WERI-Rb-1 (cell line): ENCODE measurements around the gene RPL7A.

Experiments used
- DNase-seq: peaks from one replicate; pipeline ENCODE4 v3.0.0-alpha.2; 2020
- H3K27ac ChIP-seq: fragments of 250-450 bp; sonication (Bioruptor Pico); 2 replicates; pipeline ENCODE4 v1.5.1; 2020; ENCODE audit warnings: mild to moderate bottlenecking, moderate library complexity
- H3K27me3 ChIP-seq: fragments of 250-450 bp; sonication (Bioruptor Pico); 2 replicates; pipeline ENCODE4 v1.5.1; 2021; ENCODE audit warnings: mild to moderate bottlenecking, low read depth, moderate library complexity; ENCODE audit not compliant: insufficient read depth, severe bottlenecking
- H3K36me3 ChIP-seq: fragments of 250-450 bp; sonication (Bioruptor Pico); 2 replicates; pipeline ENCODE4 v1.5.1; 2020; ENCODE audit warnings: mild to moderate bottlenecking, moderate library complexity
- H3K4me3 ChIP-seq: 2 replicates; pipeline ENCODE4 v1.5.1; 2011; ENCODE audit warnings: low read depth, mild to moderate bottlenecking, control low read depth, low read length
- H3K9me3 ChIP-seq: fragments of 250-450 bp; sonication (Bioruptor Pico); 2 replicates; pipeline ENCODE4 v1.5.1; 2021; ENCODE audit warnings: mild to moderate bottlenecking, moderate library complexity; ENCODE audit not compliant: severe bottlenecking
- TF ChIP-seq, protein P1 (sequence below): IDR thresholded peaks from 2 replicates; pipeline ENCODE4 v1.5.1; 2011; ENCODE audit warnings: low read depth, mild to moderate bottlenecking, control low read depth, inconsistent platforms, low read length

The RPL7A gene

GRCh38 chr9:133342069-133342406 is 6.0 kb upstream of the RPL7A start:
- TF ChIP-seq, protein P1, sequence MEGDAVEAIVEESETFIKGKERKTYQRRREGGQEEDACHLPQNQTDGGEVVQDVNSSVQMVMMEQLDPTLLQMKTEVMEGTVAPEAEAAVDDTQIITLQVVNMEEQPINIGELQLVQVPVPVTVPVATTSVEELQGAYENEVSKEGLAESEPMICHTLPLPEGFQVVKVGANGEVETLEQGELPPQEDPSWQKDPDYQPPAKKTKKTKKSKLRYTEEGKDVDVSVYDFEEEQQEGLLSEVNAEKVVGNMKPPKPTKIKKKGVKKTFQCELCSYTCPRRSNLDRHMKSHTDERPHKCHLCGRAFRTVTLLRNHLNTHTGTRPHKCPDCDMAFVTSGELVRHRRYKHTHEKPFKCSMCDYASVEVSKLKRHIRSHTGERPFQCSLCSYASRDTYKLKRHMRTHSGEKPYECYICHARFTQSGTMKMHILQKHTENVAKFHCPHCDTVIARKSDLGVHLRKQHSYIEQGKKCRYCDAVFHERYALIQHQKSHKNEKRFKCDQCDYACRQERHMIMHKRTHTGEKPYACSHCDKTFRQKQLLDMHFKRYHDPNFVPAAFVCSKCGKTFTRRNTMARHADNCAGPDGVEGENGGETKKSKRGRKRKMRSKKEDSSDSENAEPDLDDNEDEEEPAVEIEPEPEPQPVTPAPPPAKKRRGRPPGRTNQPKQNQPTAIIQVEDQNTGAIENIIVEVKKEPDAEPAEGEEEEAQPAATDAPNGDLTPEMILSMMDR = peak; percentile 56
- Histone ChIP-seq H3K27me3 (no peaks in the 10 kb centered on the region), H3K9me3 (no peaks in the 10 kb centered on the region), H3K4me3 (no peak overlapping the region), H3K36me3 (peaks cover 68% of the 10 kb centered on the region), H3K27ac (no peak overlapping the region)
- DNase-seq = peak; percentile 41

DNA sequence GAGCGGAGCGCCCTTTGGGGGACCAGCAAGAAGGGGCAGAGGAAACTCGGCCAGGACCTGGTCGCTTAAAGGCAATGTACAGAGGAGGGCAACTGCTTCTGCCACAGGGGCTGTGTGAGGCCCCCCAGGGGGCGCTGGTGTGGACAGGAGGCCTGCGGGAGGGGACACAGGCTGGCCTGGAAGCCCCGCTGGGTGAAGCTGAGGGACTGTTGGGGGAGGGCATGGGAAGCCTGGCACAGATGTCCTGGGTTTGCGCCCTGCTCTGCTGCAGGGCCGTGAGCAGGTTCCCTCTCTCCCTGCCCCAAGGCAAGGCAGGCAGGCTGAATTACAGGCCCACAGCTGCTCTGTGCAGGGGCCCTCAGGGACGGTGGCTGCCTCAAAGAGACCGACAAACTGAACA is 5.4 kb upstream of the RPL7A start:
- H3K4me3 ChIP-seq = no peak overlapping the region
- TF ChIP-seq, protein P1 = peak; percentile 56
- peak; percentile 40 for DNase-seq
- H3K9me3 ChIP-seq = no peaks in the 10 kb centered on the region
- H3K27me3 ChIP-seq = no peaks in the 10 kb centered on the region
- no peak overlapping the region for H3K27ac ChIP-seq
- peaks cover 68% of the 10 kb centered on the region for H3K36me3 ChIP-seq

DNA sequence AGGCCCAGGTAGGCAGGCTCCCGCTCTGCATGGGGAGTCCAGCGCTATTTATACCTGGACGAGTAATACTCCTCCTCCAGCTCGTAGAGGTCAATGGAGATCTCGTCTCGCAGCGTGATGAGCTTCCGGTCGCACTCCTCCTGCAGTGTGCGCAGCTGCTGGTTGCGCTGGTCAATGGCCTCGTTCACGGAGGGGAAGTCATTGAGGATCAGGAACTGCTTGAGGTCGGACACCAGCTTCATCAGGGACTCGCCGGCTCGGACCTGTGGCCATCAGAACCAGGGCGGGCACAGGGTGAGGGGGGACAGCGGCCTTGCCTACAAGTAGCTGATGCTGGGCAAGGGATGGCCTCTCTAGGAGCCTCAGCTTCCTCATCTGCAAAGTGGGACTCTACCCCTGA is 3.9 kb upstream of the RPL7A start:
- TF ChIP-seq, protein P1 = no peak
- Histone ChIP-seq H3K9me3 (no peaks in the 10 kb centered on the region), H3K27ac (no peak overlapping the region), H3K27me3 (no peaks in the 10 kb centered on the region), H3K36me3 (peaks cover 78% of the 10 kb centered on the region), H3K4me3 (no peak overlapping the region)
- DNase-seq = no peak

DNA sequence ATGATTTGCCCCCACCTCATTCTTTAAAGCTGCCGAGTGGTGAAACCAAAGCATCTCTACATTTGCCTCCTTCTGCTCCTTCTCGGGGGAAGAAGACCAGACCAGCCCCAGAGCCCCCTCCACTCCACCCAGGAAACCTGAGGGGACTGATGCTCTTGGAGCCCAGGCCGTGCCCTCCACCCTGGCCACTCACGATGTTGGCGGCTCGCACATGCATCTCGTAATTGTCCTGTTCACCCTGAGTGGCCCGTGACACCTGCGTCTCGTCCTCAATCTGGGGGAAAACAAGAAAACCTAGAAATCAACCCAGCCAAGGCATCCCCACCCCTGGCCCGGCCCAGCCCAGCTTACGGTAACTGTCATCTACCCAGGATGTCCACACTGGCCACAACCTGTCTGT is 3.0 kb upstream of the RPL7A start:
- TF ChIP-seq, protein P1 = no peak
- Histone ChIP-seq H3K27ac (no peak overlapping the region), H3K27me3 (no peaks in the 10 kb centered on the region), H3K36me3 (peaks cover 80% of the 10 kb centered on the region), H3K4me3 (no peak overlapping the region), H3K9me3 (no peaks in the 10 kb centered on the region)
- DNase-seq = no peak

DNA sequence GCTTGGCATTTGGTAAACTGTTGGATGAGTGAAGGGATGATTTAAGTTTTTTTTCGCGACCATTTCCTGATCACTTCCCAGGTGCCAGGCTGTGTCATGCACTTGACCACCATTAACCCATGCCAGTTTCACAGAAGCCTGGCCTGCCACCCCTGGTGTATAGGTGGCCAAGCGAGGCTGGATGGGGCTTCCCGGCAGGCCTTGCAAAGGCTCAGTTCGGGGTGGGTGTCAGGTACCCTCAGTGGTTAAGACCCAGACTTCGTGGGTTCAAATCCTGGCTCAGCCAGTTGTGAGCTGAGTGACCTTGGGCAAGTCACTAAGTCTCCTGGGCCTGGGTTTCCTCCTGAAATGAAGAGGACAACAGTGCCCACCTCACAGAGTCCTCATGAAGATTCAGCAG is 2.4 kb upstream of the RPL7A start:
- Histone ChIP-seq H3K27me3 (no peaks in the 10 kb centered on the region), H3K4me3 (no peak overlapping the region), H3K9me3 (no peaks in the 10 kb centered on the region), H3K27ac (no peak overlapping the region), H3K36me3 (peaks cover 82% of the 10 kb centered on the region)
- TF ChIP-seq, protein P1 = no peak
- no peak for DNase-seq

DNA sequence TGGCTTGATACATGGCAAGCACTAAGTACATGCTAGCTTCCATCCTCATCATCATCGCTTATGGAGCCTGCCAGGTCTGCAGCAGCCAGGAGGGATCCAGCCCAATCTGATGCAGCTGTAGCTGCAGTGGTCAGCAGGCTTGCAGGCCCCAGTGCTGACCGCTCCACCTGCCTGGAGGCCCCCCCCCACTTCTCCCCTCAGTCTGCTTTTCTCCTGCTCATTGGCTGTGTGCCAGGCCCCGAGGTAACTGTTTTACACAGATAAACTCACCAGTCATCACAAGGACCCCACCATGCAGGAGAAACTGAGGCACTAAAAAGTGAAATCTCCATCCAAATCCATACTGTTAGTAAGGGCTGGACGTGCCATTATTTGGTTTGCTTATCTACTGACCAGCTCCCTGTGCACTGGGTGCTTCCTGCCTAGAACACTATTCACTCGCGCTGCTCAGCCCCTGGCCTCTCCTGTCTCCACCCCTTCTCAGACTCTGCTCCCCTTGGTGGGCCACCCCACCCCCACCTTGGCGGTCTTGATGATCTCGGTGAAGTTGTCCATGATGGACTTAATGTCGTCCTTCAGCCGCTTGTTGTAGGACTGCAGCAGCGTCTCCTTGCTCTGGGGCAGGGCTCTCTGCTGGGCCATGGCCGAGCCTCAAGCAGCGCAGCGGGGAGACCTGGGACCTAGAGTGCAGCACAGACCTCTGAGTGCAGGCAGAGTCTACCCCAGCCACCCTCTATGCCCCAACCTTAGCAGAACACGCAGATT is 1.8 kb upstream of the RPL7A start:
- TF ChIP-seq, protein P1 = no peak
- no peaks in the 10 kb centered on the region for H3K27me3 ChIP-seq
- H3K9me3 ChIP-seq = no peaks in the 10 kb centered on the region
- H3K27ac ChIP-seq = peak overlapping the region; percentile 96
- H3K4me3 ChIP-seq = peak overlapping the region; percentile 98
- no peak for DNase-seq
- peaks cover 82% of the 10 kb centered on the region for H3K36me3 ChIP-seq
